Measurements from ENCODE around the gene UBE2R2. TPM values are rescaled to one million over a fixed set of nuclear protein-coding genes. Genes with fewer than 3 reads are reported as not detected.
"Not testable (repeated sequence)": the region's sequence is repeated elsewhere in the genome, so short reads cannot be mapped to it uniquely, and the experiment has no call there.

Gene UBE2R2
- total and polyA plus RNA-seq, 10 of the 15 experiments (the other 5 are each of a cell fraction or from before 2014, with no cell fraction given): 7.2 to 32.8 (median 17.2) TPM

DNA sequence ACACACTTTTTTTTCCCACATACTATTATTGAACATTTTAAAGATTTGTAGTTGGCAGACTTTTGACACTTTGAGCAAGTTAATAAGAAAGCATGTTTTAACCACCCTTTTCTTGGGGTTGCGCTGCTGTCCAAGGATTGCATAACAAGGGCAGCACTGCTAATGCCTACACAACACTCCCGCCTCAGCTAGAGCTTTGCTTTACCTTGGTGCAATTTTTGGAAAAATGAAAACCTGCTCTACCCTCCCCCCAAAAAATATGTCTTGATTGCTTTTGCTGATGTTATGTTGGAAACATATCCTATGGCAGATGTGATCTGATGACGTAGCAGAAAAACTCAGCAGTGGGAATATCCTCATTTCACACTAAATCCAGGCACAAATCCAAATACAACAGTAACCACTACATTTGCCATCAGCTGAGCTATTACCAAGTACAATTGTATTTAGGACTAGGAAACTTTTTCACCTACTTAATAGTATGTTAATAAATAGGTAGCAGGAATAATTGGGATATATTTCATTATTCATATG is 51.5 kb downstream of the UBE2R2 start (continued):
- TF ChIP-seq, protein P1, sequence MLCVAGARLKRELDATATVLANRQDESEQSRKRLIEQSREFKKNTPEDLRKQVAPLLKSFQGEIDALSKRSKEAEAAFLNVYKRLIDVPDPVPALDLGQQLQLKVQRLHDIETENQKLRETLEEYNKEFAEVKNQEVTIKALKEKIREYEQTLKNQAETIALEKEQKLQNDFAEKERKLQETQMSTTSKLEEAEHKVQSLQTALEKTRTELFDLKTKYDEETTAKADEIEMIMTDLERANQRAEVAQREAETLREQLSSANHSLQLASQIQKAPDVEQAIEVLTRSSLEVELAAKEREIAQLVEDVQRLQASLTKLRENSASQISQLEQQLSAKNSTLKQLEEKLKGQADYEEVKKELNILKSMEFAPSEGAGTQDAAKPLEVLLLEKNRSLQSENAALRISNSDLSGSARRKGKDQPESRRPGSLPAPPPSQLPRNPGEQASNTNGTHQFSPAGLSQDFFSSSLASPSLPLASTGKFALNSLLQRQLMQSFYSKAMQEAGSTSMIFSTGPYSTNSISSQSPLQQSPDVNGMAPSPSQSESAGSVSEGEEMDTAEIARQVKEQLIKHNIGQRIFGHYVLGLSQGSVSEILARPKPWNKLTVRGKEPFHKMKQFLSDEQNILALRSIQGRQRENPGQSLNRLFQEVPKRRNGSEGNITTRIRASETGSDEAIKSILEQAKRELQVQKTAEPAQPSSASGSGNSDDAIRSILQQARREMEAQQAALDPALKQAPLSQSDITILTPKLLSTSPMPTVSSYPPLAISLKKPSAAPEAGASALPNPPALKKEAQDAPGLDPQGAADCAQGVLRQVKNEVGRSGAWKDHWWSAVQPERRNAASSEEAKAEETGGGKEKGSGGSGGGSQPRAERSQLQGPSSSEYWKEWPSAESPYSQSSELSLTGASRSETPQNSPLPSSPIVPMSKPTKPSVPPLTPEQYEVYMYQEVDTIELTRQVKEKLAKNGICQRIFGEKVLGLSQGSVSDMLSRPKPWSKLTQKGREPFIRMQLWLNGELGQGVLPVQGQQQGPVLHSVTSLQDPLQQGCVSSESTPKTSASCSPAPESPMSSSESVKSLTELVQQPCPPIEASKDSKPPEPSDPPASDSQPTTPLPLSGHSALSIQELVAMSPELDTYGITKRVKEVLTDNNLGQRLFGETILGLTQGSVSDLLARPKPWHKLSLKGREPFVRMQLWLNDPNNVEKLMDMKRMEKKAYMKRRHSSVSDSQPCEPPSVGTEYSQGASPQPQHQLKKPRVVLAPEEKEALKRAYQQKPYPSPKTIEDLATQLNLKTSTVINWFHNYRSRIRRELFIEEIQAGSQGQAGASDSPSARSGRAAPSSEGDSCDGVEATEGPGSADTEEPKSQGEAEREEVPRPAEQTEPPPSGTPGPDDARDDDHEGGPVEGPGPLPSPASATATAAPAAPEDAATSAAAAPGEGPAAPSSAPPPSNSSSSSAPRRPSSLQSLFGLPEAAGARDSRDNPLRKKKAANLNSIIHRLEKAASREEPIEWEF (IDR thresholded peaks at IDR 0.05; ENCODE audit: insufficient replicate concordance, low read depth, low read length): no peak

DNA sequence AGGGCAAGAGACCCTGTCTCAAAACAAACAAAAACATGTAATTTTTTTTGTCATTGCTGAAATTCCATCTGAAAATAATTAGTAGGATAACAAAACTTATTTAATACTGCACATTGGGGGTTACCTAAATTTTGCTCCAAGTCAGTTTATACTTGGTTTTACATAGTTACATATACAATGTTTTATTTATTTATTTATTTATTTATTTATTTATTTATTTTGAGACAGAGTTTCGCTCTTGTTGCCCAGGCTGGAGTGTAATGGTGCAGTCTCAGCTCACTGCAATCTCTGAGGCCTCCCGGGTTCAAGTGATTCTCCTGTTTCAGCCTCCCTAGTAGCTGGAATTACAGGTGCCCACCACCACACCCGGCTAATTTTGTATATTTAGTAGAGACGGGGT is 52.3 kb downstream of the UBE2R2 start:
- H4K20me1 ChIP-seq (ENCODE audit: control insufficient read depth, insufficient read depth); FAIRE-seq; CTCF ChIA-PET; H3K27ac ChIP-seq (ENCODE audit: control insufficient read depth, insufficient read depth); H3K4me2 ChIP-seq (ENCODE audit: control insufficient read depth, insufficient read depth); RAD21 ChIA-PET (ENCODE audit: unreplicated experiment); H3K9me3 ChIP-seq (replicated peaks; ENCODE audit: control insufficient read depth, insufficient read depth, low read length); intact Hi-C loops (cut with micrococcal nuclease; ENCODE audit: unreplicated experiment); POLR2A ChIA-PET; ATAC-seq; in situ Hi-C loops (cut with MboI); H3K9ac ChIP-seq (ENCODE audit: control insufficient read depth, insufficient read depth, low read length); BruUV-seq (replicated peaks); DNase-seq (ENCODE audit: low read depth, low spot score); H3K4me3 ChIP-seq; H2AFZ ChIP-seq (ENCODE audit: control insufficient read depth, low read depth, low read length); H3K36me3 ChIP-seq (ENCODE audit: control insufficient read depth in 2 of 2, insufficient read depth in 2 of 2, low read length in 1 of 2); H3K27me3 ChIP-seq (replicated peaks in 1 of 2; ENCODE audit: control insufficient read depth in 2 of 2, insufficient read depth in 2 of 2, low read length in 1 of 2): not testable (repeated sequence)
- Histone ChIP-seq H3K4me1 (ENCODE audit: control insufficient read depth, insufficient read depth, low read length) (peaks cover 10% of the 10 kb centered on the region), H3K79me2 (ENCODE audit: control insufficient read depth, insufficient read depth, low read length) (peaks cover 50% of the 10 kb centered on the region)
- 95% methylated on average over 4 of the region's 4 CpGs for WGBS (ENCODE audit: insufficient coverage, insufficient replicate concordance, low lambda C conversion rate, missing lambda C conversion rate)
- SMC1A ChIA-PET (ENCODE audit: uncharacterized antibody, unreplicated experiment): interaction anchor here (1.1 kb wide), 1 partner anchor 25 kb away, joined by 3 read pairs; no protein-coding TSS in a partner anchor

Data from GM12878 (cell line).